ENCODE data around the gene SMIM26.
A peak's percentile ranks its signal among the peaks of the same experiment; 100 is the strongest.

SMIM26 gene

DNA sequence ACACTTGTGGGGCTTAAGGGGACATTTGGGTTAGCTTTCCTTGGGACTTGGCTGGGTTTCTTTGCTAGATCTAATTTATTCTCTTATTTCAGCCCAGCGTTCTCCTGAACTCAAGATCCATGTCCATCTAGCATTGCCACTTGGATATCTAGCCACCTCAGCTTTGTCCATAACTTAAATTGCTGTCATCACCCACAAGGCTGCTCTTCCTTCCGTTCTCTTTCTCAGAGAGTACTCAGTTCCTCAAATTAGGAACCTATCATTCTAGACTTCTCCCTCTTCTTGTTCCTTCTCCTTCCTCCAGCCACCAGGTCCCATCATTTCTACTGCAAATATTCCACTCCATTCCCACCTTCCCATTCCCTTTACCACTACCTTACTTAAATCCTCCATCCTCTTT is 4.3 kb downstream of the SMIM26 start:
- no peak for DNase-seq
- Histone ChIP-seq H3K4me1 (ENCODE audit: control insufficient read depth, insufficient read depth, low read length, poor library complexity, severe bottlenecking) (peaks cover 9% of the 10 kb centered on the region), H3K27me3 (replicated peaks; ENCODE audit: control insufficient read depth, insufficient read depth, low read length, poor library complexity, severe bottlenecking) (no peaks in the 10 kb centered on the region), H3K9me3 (ENCODE audit: control insufficient read depth, low read length) (no peaks in the 10 kb centered on the region), H3K36me3 (ENCODE audit: control insufficient read depth, insufficient read depth, low read length) (peaks cover 19% of the 10 kb centered on the region), H3K4me3 (ENCODE audit: insufficient read depth, low read depth, low read length, poor library complexity, severe bottlenecking) (no peak overlapping the region), H3K27ac (ENCODE audit: insufficient read depth, low read length, poor library complexity, severe bottlenecking) (no peak overlapping the region)

DNA sequence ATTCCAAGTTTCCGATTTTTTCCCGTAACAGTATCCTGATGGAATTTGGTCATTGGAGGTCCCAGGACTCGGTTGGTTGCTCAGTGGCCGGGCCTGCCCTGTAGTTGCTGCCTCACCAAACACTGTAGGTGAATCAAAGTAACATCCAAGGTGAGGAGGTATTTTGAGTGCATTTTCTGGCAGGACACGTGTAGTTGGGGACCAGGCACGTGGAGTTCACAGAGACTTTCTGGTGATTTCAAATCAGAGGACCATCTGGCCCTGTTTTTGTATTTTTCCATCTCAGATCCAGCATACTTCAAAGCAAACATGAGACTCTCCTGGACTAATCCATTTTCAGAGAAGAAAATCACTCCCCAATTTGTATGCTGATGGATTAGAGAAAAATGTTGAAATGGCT is 10.7 kb downstream of the SMIM26 start:
- H3K27me3 ChIP-seq (replicated peaks; ENCODE audit: control insufficient read depth, insufficient read depth, low read length, poor library complexity, severe bottlenecking), result no peaks in the 10 kb centered on the region
- H3K4me3 ChIP-seq (ENCODE audit: insufficient read depth, low read depth, low read length, poor library complexity, severe bottlenecking), result no peak overlapping the region
- H3K4me1 ChIP-seq (ENCODE audit: control insufficient read depth, insufficient read depth, low read length, poor library complexity, severe bottlenecking), result no peaks in the 10 kb centered on the region
- no peaks in the 10 kb centered on the region for H3K9me3 ChIP-seq (ENCODE audit: control insufficient read depth, low read length)
- DNase-seq, result no peak
- no peaks in the 10 kb centered on the region for H3K36me3 ChIP-seq (ENCODE audit: control insufficient read depth, insufficient read depth, low read length)
- H3K27ac ChIP-seq (ENCODE audit: insufficient read depth, low read length, poor library complexity, severe bottlenecking), result no peak overlapping the region

DNA sequence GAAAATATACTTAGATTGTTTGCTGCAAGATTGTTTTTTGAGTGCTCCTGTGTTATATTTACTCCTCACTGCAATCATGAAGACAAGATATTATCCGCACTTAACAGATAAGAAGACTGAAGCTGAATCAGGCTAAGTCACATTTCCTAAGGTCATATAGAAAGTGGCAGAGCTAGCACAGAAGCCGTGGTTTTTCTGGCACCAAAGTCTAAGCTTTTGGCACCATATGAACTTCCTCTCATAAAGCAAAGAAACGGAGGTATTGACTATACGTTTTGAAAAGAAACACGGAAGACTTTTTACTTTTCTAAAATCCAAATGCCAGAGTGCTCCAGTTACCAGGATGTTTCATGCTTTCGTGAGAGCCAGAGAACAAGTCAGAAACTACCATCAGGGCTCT is 11.3 kb downstream of the SMIM26 start:
- Histone ChIP-seq H3K27me3 (replicated peaks; ENCODE audit: control insufficient read depth, insufficient read depth, low read length, poor library complexity, severe bottlenecking) (no peaks in the 10 kb centered on the region), H3K27ac (ENCODE audit: insufficient read depth, low read length, poor library complexity, severe bottlenecking) (no peak overlapping the region), H3K4me1 (ENCODE audit: control insufficient read depth, insufficient read depth, low read length, poor library complexity, severe bottlenecking) (no peaks in the 10 kb centered on the region), H3K4me3 (ENCODE audit: insufficient read depth, low read depth, low read length, poor library complexity, severe bottlenecking) (no peak overlapping the region), H3K9me3 (ENCODE audit: control insufficient read depth, low read length) (no peaks in the 10 kb centered on the region), H3K36me3 (ENCODE audit: control insufficient read depth, insufficient read depth, low read length) (no peaks in the 10 kb centered on the region)
- no peak for DNase-seq

DNA sequence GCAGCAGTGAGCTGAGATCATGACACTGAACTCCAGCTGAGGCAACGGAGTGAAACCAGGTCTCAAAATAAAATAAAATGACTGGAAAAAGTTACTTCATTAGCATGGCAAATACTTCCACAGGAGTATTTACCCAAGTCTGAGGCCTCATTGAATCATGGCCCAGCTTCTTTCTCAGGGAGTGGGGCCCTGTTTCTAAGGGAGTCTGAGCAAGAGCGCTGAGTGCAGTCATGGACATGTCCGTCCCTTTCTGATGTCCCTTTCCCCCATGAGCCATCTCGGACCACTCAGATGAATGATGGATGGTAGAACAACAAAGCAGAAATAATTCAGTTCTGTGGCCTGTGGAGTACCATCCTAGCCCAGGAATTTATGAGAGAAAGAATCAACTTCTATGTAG is 12.8 kb downstream of the SMIM26 start:
- Histone ChIP-seq H3K27ac (ENCODE audit: insufficient read depth, low read length, poor library complexity, severe bottlenecking) (no peak overlapping the region), H3K27me3 (replicated peaks; ENCODE audit: control insufficient read depth, insufficient read depth, low read length, poor library complexity, severe bottlenecking) (no peaks in the 10 kb centered on the region), H3K4me1 (ENCODE audit: control insufficient read depth, insufficient read depth, low read length, poor library complexity, severe bottlenecking) (no peaks in the 10 kb centered on the region), H3K4me3 (ENCODE audit: insufficient read depth, low read depth, low read length, poor library complexity, severe bottlenecking) (no peak overlapping the region), H3K36me3 (ENCODE audit: control insufficient read depth, insufficient read depth, low read length) (no peaks in the 10 kb centered on the region), H3K9me3 (ENCODE audit: control insufficient read depth, low read length) (no peaks in the 10 kb centered on the region)
- DNase-seq, result no peak

DNA sequence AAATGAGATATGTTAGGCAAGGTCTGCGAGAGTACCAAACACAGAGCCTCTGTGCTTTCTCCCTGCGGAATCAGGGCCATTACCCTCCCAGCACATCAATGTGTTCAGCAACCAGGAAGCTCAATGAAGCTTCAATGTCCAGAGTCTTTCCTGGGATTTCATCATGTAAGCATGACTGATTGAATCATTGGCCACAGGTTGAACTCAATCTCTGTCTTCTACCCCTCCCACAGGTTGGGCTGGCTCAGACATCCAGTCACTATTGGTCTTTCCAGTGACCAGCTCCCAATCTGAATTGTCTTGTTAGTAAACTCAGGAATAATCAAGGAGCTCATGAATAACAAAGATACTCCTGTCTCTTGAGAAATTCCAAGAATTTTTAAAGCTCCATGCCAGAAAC is 17.9 kb downstream of the SMIM26 start:
- H3K27ac ChIP-seq (ENCODE audit: insufficient read depth, low read length, poor library complexity, severe bottlenecking), result no peak overlapping the region
- H3K4me3 ChIP-seq (ENCODE audit: insufficient read depth, low read depth, low read length, poor library complexity, severe bottlenecking), result no peak overlapping the region
- H3K4me1 ChIP-seq (ENCODE audit: control insufficient read depth, insufficient read depth, low read length, poor library complexity, severe bottlenecking), result peaks cover 3% of the 10 kb centered on the region
- no peaks in the 10 kb centered on the region for H3K9me3 ChIP-seq (ENCODE audit: control insufficient read depth, low read length)
- DNase-seq, result no peak
- H3K36me3 ChIP-seq (ENCODE audit: control insufficient read depth, insufficient read depth, low read length), result no peaks in the 10 kb centered on the region
- no peaks in the 10 kb centered on the region for H3K27me3 ChIP-seq (replicated peaks; ENCODE audit: control insufficient read depth, insufficient read depth, low read length, poor library complexity, severe bottlenecking)

DNA sequence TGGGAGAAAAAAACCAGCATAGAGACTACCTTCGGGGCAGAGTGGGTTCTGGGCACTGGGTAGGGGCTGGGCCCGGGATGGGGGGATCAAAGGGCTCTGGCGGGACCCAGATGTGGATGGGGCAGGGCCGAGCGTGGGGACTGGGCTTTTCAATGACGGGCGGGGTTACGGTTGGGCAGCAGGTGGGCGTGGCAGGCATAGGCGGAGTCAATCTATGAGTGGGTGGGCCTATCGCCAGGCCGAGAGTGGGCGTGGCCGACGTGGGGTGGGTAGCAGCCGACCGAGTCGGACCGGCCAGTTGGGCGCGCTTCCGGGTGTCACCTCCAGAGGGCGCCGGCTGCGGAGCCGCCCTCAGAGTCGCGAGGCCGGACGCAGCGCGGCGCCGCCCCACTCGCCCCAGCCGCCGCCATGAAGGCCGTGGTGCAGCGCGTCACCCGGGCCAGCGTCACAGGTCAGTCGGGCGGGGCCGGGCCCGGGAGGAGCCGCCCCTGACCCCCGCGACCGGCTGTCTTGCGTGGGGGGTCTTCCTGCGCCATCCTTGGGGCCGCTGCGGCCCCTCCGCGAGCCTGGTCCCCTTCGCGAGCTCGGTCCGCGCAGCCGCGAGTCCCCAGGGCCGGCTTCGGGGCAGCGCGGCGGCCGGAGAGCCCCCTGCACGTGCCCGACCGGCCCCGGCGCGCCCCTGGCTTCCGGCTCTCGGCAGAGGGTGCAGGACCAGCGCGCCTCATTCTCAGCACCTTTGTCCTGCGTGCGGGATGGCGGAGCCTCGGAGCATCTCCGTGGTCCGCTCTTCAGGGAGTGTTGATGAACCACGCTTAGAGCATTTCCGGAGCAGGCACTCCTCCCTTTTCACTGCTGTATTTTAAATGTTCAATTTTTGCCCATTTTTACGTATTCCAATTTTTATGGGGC is 20.7 kb downstream of the SMIM26 start, which contains the start of gene DTD1:
Gene DTD1, plus strand, starts transcription at position 390 of the 909 bp plus-strand sequence. Its CDS starts 19 bp downstream, at position 409.
- no peaks in the 10 kb centered on the region for H3K9me3 ChIP-seq (ENCODE audit: control insufficient read depth, low read length)
- peaks cover 3% of the 10 kb centered on the region for H3K4me1 ChIP-seq (ENCODE audit: control insufficient read depth, insufficient read depth, low read length, poor library complexity, severe bottlenecking)
- DNase-seq, result peak; percentile 66 to 80 (median 75)
- H3K4me3 ChIP-seq (ENCODE audit: insufficient read depth, low read depth, low read length, poor library complexity, severe bottlenecking), result peak within 1 kb of the TSS; percentile 73
- no peaks in the 10 kb centered on the region for H3K27me3 ChIP-seq (replicated peaks; ENCODE audit: control insufficient read depth, insufficient read depth, low read length, poor library complexity, severe bottlenecking)
- no peaks in the 10 kb centered on the region for H3K36me3 ChIP-seq (ENCODE audit: control insufficient read depth, insufficient read depth, low read length)
- peak within 1 kb of the TSS; percentile 70 for H3K27ac ChIP-seq (ENCODE audit: insufficient read depth, low read length, poor library complexity, severe bottlenecking)

DNA sequence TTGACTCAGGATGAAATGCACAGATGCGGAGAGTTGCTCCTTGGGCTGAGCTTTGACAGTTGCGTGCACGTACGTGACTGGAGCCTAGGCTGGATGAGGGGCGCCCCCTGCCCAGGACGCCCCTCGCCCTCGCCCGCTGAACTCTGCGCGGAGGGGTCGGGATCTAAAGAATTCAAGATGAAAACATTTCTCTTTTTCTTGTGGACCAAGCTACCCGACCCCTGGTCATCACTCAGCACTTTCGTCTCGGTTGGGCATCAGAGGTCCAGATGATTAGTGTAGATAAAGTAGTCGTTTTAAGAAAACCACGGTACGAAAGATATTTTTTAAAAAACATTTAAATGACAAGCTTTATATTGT is 21.3 kb downstream of the SMIM26 start:
- Histone ChIP-seq H3K27me3 (replicated peaks; ENCODE audit: control insufficient read depth, insufficient read depth, low read length, poor library complexity, severe bottlenecking) (no peaks in the 10 kb centered on the region), H3K27ac (ENCODE audit: insufficient read depth, low read length, poor library complexity, severe bottlenecking) (peak overlapping the region; percentile 70), H3K36me3 (ENCODE audit: control insufficient read depth, insufficient read depth, low read length) (no peaks in the 10 kb centered on the region), H3K4me3 (ENCODE audit: insufficient read depth, low read depth, low read length, poor library complexity, severe bottlenecking) (peak overlapping the region; percentile 73), H3K9me3 (ENCODE audit: control insufficient read depth, low read length) (no peaks in the 10 kb centered on the region), H3K4me1 (ENCODE audit: control insufficient read depth, insufficient read depth, low read length, poor library complexity, severe bottlenecking) (peaks cover 3% of the 10 kb centered on the region)
- no peak for DNase-seq

DNA sequence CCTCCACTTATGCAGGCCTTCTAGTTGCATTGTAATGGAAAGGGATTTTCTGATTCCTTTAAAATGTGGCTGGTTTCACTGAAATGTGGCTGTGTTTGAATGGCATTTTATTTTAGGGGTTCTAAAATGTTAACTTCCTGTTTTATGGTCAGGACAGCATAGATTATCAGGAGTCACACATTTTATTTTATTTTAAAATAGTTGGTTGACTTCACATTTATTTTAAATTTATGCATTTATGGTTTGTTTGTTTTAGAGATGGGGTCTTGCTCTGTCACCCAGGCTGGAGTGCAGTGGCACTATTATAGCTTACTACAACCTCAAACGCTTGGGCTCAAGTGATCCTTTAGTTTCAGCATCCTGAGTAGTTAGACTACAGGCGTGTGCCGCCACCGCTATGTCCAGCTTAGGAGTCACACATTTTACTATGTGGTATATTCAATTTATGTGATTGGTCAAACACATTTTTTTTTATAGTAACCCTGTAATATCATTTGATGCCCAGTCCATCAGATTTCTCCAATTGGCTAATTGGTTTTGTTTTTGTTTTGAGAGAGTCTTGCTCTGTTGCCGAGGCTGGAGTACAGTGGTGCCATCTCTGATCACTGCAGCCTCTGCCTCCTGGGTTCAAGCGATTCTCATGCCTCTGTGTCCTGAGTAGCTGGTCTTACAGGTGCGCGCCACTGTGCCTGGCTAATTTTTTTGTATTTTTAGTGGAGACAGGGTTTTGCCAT is 22.9 kb downstream of the SMIM26 start:
- H3K27me3 ChIP-seq (replicated peaks; ENCODE audit: control insufficient read depth, insufficient read depth, low read length, poor library complexity, severe bottlenecking), result no peaks in the 10 kb centered on the region
- no peaks in the 10 kb centered on the region for H3K9me3 ChIP-seq (ENCODE audit: control insufficient read depth, low read length)
- peaks cover 3% of the 10 kb centered on the region for H3K4me1 ChIP-seq (ENCODE audit: control insufficient read depth, insufficient read depth, low read length, poor library complexity, severe bottlenecking)
- H3K27ac ChIP-seq (ENCODE audit: insufficient read depth, low read length, poor library complexity, severe bottlenecking), result no peak overlapping the region
- DNase-seq, result no peak
- peaks cover 7% of the 10 kb centered on the region for H3K36me3 ChIP-seq (ENCODE audit: control insufficient read depth, insufficient read depth, low read length)
- H3K4me3 ChIP-seq (ENCODE audit: insufficient read depth, low read depth, low read length, poor library complexity, severe bottlenecking), result no peak overlapping the region

DNA sequence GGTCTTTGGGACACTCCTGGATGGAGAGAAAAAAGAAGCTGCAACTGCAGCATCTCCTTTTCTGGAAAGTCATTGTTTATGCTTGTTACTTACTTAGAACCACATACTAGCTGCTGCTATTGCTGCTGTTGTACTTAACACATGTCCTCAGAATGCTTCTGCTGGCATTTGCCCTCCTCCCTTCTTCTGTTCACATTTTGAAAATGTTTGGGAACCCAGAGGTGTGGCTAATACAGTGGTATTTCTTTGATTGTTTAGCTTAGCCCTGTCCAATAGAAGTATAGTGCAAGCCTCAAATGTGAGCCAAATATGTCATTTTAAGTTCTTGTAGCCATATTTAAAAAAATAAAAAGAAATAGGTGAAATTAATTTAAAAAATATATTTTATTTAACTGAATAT is 29.0 kb downstream of the SMIM26 start:
- Histone ChIP-seq H3K27ac (ENCODE audit: insufficient read depth, low read length, poor library complexity, severe bottlenecking) (no peak overlapping the region), H3K9me3 (ENCODE audit: control insufficient read depth, low read length) (no peaks in the 10 kb centered on the region), H3K4me3 (ENCODE audit: insufficient read depth, low read depth, low read length, poor library complexity, severe bottlenecking) (no peak overlapping the region), H3K36me3 (ENCODE audit: control insufficient read depth, insufficient read depth, low read length) (peaks cover 25% of the 10 kb centered on the region), H3K4me1 (ENCODE audit: control insufficient read depth, insufficient read depth, low read length, poor library complexity, severe bottlenecking) (no peaks in the 10 kb centered on the region), H3K27me3 (replicated peaks; ENCODE audit: control insufficient read depth, insufficient read depth, low read length, poor library complexity, severe bottlenecking) (no peaks in the 10 kb centered on the region)
- DNase-seq, result no peak

DNA sequence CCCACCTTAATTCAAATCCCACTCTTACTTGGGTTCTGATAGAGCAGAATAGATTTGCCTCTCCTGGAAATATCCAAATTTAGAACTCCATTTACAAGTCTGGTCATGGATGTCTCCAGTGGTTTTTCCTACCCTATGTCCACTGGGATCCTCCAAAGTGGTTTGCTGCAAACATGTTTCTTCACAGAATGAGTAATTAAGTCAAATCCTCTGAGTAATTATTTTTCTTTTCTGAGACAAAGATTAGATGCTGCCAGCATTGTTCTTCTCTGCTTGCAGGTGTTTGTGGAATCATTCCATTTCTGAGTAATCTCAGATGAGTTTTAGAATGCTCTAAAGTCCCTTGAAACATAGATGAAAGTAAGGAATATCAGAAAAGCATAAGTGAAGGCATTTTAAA is 42.5 kb downstream of the SMIM26 start:
- Histone ChIP-seq H3K27ac (ENCODE audit: insufficient read depth, low read length, poor library complexity, severe bottlenecking) (no peak overlapping the region), H3K4me1 (ENCODE audit: control insufficient read depth, insufficient read depth, low read length, poor library complexity, severe bottlenecking) (no peaks in the 10 kb centered on the region), H3K27me3 (replicated peaks; ENCODE audit: control insufficient read depth, insufficient read depth, low read length, poor library complexity, severe bottlenecking) (no peaks in the 10 kb centered on the region), H3K4me3 (ENCODE audit: insufficient read depth, low read depth, low read length, poor library complexity, severe bottlenecking) (no peak overlapping the region), H3K36me3 (ENCODE audit: control insufficient read depth, insufficient read depth, low read length) (peaks cover 3% of the 10 kb centered on the region), H3K9me3 (ENCODE audit: control insufficient read depth, low read length) (no peaks in the 10 kb centered on the region)
- no peak for DNase-seq
